GM12864 (cell line): ENCODE results near the gene ATAD1.

Experiments
- DNase-seq: peaks from one replicate; pipeline ENCODE4 v3.0.0-alpha.2; 2011; ENCODE audit warnings: low read depth
- H3K4me3 ChIP-seq: 2 replicates; pipeline ENCODE4 v1.5.1; 2011; ENCODE audit warnings: mild to moderate bottlenecking, low read depth, low read length, control low read depth
- CTCF ChIP-seq: IDR thresholded peaks from 2 replicates; pipeline ENCODE4 v1.5.1; 2011; ENCODE audit warnings: low read depth, mild to moderate bottlenecking, moderate library complexity, low read length, control low read depth, inconsistent platforms; ENCODE audit errors: missing control alignments

The ATAD1 gene

GRCh38 chr10:87724789-87725188 is 93.2 kb downstream of the ATAD1 start:
- no peak for DNase-seq
- H3K4me3 ChIP-seq: no peak overlapping the region
- no peak for TF ChIP-seq CTCF

- no peak for DNase-seq
- no peak overlapping the region for H3K4me3 ChIP-seq
- TF ChIP-seq CTCF: no peak
Measured at GRCh38 chr10:87723500-87723899, 94.5 kb downstream of the ATAD1 start.

GRCh38 chr10:87722716-87723115 is 95.3 kb downstream of the ATAD1 start:
- no peak for TF ChIP-seq CTCF
- H3K4me3 ChIP-seq: no peak overlapping the region
- DNase-seq: no peak

- no peak for DNase-seq
- H3K4me3 ChIP-seq: no peak overlapping the region
- no peak for TF ChIP-seq CTCF
Measured at GRCh38 chr10:87721781-87722180, 96.2 kb downstream of the ATAD1 start.

- H3K4me3 ChIP-seq: no peak overlapping the region
- DNase-seq: no peak
Measured at GRCh38 chr10:87720665-87721064, 97.4 kb downstream of the ATAD1 start.

DNA sequence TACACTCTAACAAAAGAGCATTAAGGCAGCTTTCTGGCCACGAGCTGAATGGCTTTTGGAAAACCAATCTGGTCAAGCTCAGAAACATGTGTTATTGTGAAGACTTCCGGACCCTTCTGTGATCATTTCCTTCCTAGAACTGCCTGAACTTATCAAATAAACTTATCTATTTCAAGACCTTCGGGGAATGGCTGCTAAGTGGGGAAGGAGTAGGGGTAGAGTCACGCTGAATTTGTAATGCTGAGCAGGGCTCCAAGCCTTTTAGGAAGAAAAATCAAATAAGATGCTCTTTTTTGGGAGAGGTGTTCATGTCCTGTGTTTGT is 101.7 kb downstream of the ATAD1 start:
- no peak for DNase-seq
- no peak overlapping the region for H3K4me3 ChIP-seq
- no peak for TF ChIP-seq CTCF

More at GRCh38 chr10:87720665-87721064, 97.4 kb downstream of the ATAD1 start:
- TF ChIP-seq CTCF: no peak

DNA sequence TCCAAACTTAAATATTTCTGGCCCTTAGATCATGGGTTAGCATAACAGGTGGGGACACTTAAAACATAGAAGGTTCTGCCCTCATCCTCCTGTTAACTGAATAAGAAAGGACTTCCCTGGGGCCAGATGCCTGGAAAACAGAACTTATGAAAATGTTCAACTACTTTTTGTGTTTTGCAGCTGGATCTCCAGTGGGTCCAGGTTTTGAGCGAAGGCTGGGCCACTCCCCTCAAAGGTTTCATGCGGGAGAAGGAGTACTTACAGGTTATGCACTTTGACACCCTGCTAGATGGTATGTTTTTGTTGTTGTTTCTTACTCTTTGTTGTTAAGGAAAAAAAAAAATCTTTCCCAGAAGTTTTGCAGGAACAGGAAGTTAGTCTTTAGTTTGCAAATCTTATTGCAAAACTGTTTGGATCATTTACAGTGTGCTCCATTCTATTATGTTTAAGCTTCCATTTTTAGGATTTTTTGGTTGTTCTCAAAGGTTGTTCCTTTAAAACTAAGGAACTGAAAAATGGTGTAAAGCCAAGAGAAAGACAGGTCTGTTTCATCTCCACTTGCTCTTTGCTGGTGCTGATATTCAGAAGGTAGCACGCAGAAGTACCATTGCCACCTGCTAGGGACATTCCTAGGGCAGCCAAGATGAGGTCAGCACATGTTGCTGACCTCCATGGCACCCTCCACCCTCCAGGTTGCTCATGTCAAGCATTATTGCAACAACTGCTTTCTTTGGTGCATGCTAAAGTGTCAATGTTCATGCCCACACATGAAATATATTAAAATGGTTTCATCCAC is 102.3 kb downstream of the ATAD1 start:
- TF ChIP-seq CTCF: no peak
- no peak for DNase-seq
- H3K4me3 ChIP-seq: no peak overlapping the region
